IPS-20b (cell line): ENCODE measurements around the gene ESR2.

Experiments used
- H3K27ac ChIP-seq: one replicate; pipeline ENCODE4 v1.5.1; 2013; ENCODE audit warnings: low read length
- H3K27me3 ChIP-seq: 2 replicates; pipeline ENCODE4 v1.6.1; 2013; ENCODE audit warnings: mild to moderate bottlenecking, low read length, inconsistent platforms; ENCODE audit not compliant: insufficient read depth
- H3K36me3 ChIP-seq: 2 replicates; pipeline ENCODE4 v1.6.1; 2013; ENCODE audit warnings: low read depth, mild to moderate bottlenecking, inconsistent platforms, low read length, moderate library complexity; ENCODE audit not compliant: insufficient read depth
- H3K4me1 ChIP-seq: 2 replicates; pipeline ENCODE4 v1.6.1; 2013; ENCODE audit warnings: mild to moderate bottlenecking, control low read depth, inconsistent platforms, low read length, moderate library complexity; ENCODE audit not compliant: insufficient read depth
- H3K4me3 ChIP-seq: 2 replicates; pipeline ENCODE4 v1.5.1; 2013; ENCODE audit warnings: mild to moderate bottlenecking, low read length, inconsistent platforms
- H3K9ac ChIP-seq: 2 replicates; pipeline ENCODE4 v1.6.1; 2013; ENCODE audit warnings: low read depth, mild to moderate bottlenecking, inconsistent platforms, low read length, moderate library complexity
- H3K9me3 ChIP-seq: 2 replicates; pipeline ENCODE4 v1.6.1; 2013; ENCODE audit warnings: mild to moderate bottlenecking, low read depth, low read length, inconsistent platforms; ENCODE audit not compliant: insufficient read depth

The ESR2 gene

DNA sequence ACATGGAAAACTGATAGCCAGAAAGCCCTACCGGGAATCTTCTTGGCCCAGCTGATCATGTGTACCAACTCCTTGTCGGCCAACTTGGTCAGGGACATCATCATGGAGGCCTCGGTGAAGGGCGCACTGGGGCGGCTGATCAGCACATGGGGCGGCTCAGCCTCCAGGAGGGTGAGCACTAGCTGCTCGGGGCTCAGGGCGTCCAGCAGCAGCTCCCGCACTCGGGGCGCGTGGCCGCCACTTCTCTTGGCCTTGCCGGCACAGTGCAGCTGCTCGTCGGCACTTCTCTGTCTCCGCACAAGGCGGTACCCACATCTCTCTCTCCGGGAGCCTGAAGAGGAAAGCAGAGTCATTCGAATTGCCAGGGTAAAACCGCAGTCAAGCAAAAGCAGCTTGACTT is 33.8 kb downstream of the ESR2 start:
- Histone ChIP-seq H3K27ac (no peak overlapping the region), H3K36me3 (no peaks in the 10 kb centered on the region), H3K4me1 (no peaks in the 10 kb centered on the region), H3K9ac (no peak overlapping the region), H3K27me3 (no peaks in the 10 kb centered on the region), H3K4me3 (no peak overlapping the region), H3K9me3 (no peaks in the 10 kb centered on the region)

DNA sequence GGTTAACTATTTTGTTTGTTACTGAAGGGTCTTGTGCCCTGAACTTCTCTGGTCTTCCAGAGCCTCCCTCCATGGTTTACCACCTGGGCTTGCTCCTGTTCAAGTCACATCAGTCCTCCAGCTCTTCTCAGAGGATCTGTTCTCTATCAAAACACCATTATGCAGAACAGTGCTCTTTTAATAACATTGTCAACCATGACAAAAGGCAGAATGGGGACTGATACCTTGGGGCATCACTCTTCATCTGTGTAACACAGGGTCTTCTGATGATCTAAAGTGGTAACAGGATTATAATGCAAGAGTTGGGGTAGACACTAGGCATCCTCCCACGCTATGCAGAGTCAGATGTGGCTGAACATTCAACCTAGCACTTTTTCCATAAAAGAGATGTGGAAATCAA is 38.4 kb downstream of the ESR2 start:
- no peak overlapping the region for H3K9ac ChIP-seq
- no peak overlapping the region for H3K4me3 ChIP-seq
- no peaks in the 10 kb centered on the region for H3K36me3 ChIP-seq
- H3K27ac ChIP-seq: no peak overlapping the region
- no peaks in the 10 kb centered on the region for H3K27me3 ChIP-seq
- no peaks in the 10 kb centered on the region for H3K9me3 ChIP-seq
- no peaks in the 10 kb centered on the region for H3K4me1 ChIP-seq

DNA sequence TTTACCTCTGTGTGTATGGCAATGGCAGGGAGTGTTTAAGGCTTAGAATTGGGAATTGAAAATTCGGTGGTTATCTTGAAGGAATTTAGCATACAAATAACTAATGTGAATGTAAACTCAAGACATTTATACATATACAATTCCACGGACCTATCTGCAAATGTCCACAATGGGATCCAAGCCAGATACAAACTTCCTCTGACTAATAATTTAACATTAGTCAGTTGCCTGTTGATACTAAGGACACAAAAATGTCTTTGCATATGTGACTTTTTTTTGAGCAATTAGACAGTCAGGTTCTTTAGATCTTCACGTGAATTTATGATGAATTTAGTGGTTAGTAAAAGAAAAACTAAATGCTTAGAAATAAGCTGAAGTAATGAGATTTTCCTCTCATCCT is 40.5 kb downstream of the ESR2 start:
- Histone ChIP-seq H3K4me1 (no peaks in the 10 kb centered on the region), H3K27ac (no peak overlapping the region), H3K36me3 (no peaks in the 10 kb centered on the region), H3K27me3 (no peaks in the 10 kb centered on the region), H3K9me3 (no peaks in the 10 kb centered on the region), H3K9ac (no peak overlapping the region), H3K4me3 (no peak overlapping the region)

GRCh38 chr14:64249363-64249762 is 44.8 kb downstream of the ESR2 start:
- Histone ChIP-seq H3K9me3 (no peaks in the 10 kb centered on the region), H3K9ac (no peak overlapping the region), H3K27me3 (no peaks in the 10 kb centered on the region), H3K36me3 (no peaks in the 10 kb centered on the region), H3K4me3 (no peak overlapping the region), H3K4me1 (no peaks in the 10 kb centered on the region), H3K27ac (no peak overlapping the region)

DNA sequence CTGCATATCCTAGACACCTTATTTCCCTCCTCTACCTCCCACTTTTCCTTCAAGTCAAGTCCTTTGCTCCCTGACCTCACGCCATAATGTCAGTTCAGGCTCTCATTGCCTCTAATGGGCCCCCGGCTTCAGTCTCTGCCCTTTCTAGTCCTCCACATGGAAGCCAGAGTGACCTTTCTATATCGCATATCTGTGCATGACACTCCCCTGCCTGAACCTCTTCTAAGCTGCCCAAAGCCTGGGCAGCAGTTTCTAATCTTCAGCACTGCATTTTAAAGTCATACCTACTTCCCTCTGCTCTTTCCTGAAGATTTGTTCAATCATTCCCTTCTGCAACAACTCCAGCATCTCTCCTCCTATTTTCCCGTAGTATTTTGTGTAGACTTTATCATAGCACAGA is 45.5 kb downstream of the ESR2 start:
- Histone ChIP-seq H3K27ac (no peak overlapping the region), H3K4me1 (no peaks in the 10 kb centered on the region), H3K27me3 (no peaks in the 10 kb centered on the region), H3K4me3 (no peak overlapping the region), H3K36me3 (no peaks in the 10 kb centered on the region), H3K9me3 (no peaks in the 10 kb centered on the region), H3K9ac (no peak overlapping the region)

DNA sequence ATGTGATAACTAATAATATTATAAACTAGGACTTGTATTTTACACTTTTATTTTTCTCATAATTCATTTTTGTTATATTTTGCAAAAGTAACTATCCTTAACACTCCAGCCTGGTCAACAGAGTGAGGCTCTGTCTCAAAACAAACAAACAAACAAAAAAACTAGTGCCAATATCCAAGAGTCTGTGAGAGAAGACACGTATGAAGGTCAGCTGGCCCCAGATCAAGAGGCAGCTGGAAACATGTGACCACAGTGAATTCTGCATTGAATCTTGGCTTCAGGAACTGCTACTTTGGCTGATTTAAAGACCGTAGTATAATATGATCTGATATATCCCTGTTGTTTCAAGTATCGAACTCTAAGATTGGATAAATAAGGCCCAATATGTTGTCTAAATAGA is 47.0 kb downstream of the ESR2 start:
- Histone ChIP-seq H3K4me1 (no peaks in the 10 kb centered on the region), H3K4me3 (no peak overlapping the region), H3K36me3 (no peaks in the 10 kb centered on the region), H3K27ac (no peak overlapping the region), H3K9me3 (no peaks in the 10 kb centered on the region), H3K27me3 (no peaks in the 10 kb centered on the region), H3K9ac (no peak overlapping the region)

DNA sequence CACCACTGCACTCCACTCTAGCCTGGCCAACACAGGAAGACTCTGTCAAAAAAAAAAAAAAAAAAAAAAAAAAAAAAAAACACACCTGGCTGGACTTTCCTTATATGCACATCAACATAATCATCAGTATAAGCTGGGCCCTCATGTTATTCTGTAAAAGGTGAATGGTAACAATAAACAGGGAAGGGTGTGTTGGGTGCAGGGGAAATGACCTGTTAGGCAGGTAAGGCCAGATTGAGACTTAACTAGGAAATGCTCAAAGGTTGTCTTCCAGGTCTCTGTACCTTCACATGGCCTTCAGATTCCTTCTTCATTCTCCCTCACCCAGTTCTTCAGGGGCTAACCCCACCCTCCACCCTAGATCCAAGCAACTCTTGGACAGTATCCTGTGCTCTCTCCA is 47.5 kb downstream of the ESR2 start:
- H3K4me3 ChIP-seq: no peak overlapping the region

GRCh38 chr14:64245491-64245890 is 48.7 kb downstream of the ESR2 start:
- Histone ChIP-seq H3K4me3 (no peak overlapping the region), H3K27ac (no peak overlapping the region), H3K9me3 (no peaks in the 10 kb centered on the region), H3K9ac (no peak overlapping the region), H3K27me3 (no peaks in the 10 kb centered on the region), H3K36me3 (no peaks in the 10 kb centered on the region), H3K4me1 (no peaks in the 10 kb centered on the region)

More for the DNA sequence above, 47.5 kb downstream of the ESR2 start:
- Histone ChIP-seq H3K9me3 (no peaks in the 10 kb centered on the region), H3K36me3 (no peaks in the 10 kb centered on the region), H3K27ac (no peak overlapping the region), H3K9ac (no peak overlapping the region), H3K27me3 (no peaks in the 10 kb centered on the region), H3K4me1 (no peaks in the 10 kb centered on the region)

DNA sequence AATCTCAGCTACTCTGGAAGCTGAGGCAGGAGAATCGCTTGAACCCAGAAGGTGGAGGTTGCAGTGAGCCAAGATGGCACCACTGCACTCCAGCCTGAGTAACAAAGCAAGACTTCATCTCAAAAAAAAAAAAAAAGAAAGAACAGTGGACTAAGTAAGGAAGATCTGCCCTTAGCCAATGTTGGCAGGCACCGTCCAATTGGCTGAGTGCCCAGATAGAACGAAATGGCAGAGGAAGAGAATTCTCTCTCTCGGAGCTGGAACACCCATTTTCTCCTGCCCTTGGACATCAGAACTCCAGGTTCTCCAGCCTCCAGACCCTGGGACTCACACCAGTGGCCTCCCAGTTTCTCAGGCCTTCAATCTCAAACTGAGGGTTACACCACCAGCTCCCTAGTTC is 49.9 kb downstream of the ESR2 start:
- Histone ChIP-seq H3K27me3 (no peaks in the 10 kb centered on the region), H3K4me1 (no peaks in the 10 kb centered on the region), H3K36me3 (no peaks in the 10 kb centered on the region), H3K9me3 (no peaks in the 10 kb centered on the region), H3K27ac (no peak overlapping the region), H3K4me3 (no peak overlapping the region), H3K9ac (no peak overlapping the region)

- Histone ChIP-seq H3K36me3 (no peaks in the 10 kb centered on the region), H3K4me3 (no peak overlapping the region), H3K27me3 (no peaks in the 10 kb centered on the region), H3K4me1 (no peaks in the 10 kb centered on the region), H3K9me3 (no peaks in the 10 kb centered on the region), H3K9ac (no peak overlapping the region), H3K27ac (no peak overlapping the region)
Observed at GRCh38 chr14:64238631-64239030, 55.5 kb downstream of the ESR2 start.

GRCh38 chr14:64238049-64238448 is 56.1 kb downstream of the ESR2 start:
- Histone ChIP-seq H3K27ac (no peak overlapping the region), H3K4me1 (no peaks in the 10 kb centered on the region), H3K36me3 (no peaks in the 10 kb centered on the region), H3K27me3 (no peaks in the 10 kb centered on the region), H3K9me3 (no peaks in the 10 kb centered on the region), H3K4me3 (no peak overlapping the region), H3K9ac (no peak overlapping the region)

- H3K36me3 ChIP-seq: peaks cover 7% of the 10 kb centered on the region
- H3K27me3 ChIP-seq: no peaks in the 10 kb centered on the region
- H3K9ac ChIP-seq: no peak overlapping the region
- no peaks in the 10 kb centered on the region for H3K4me1 ChIP-seq
- H3K27ac ChIP-seq: no peak overlapping the region
- no peak overlapping the region for H3K4me3 ChIP-seq
- H3K9me3 ChIP-seq: no peaks in the 10 kb centered on the region
Observed at GRCh38 chr14:64235652-64236640, 58.2 kb downstream of the ESR2 start.
